DOHH2 (cell line): ENCODE measurements around the gene GBA3.

Experiments used
- CTCF ChIP-seq: fragments of 200-600 bp; sonication (generic); IDR thresholded peaks from one replicate; pipeline ENCODE4 v1.5.1; 2014; ENCODE audit warnings: antibody characterized with exemption, mild to moderate bottlenecking, low read depth, low read length; ENCODE audit not compliant: poor library complexity, severe bottlenecking
- EZH2phosphoT487 ChIP-seq: fragments of 200-600 bp; sonication (generic); IDR thresholded peaks from 2 replicates; pipeline ENCODE4 v1.6.1; 2017; ENCODE audit warnings: borderline replicate concordance, mild to moderate bottlenecking, antibody characterized with exemption, low read length, moderate library complexity, mixed read lengths

GRCh38 chr4:22707390-22707789, 14.7 kb downstream of the GBA3 start:
- TF ChIP-seq CTCF (no peak), EZH2phosphoT487 (no peak)
